Neural crest cell (in vitro differentiated cells): ENCODE data around the gene CNN1. TPM values are rescaled to one million over a fixed set of nuclear protein-coding genes. Genes with fewer than 3 reads are reported as not detected.

Source experiments
- DNase-seq: peaks from one replicate; pipeline ENCODE4 v3.0.0; 2021; ENCODE audit warnings: low read depth, mixed read lengths, low spot score
- H3K27ac Mint-ChIP-seq: one replicate; pipeline ENCODE4 v1.8.0; 2021; ENCODE audit warnings: mild to moderate bottlenecking, mixed read lengths; ENCODE audit not compliant: unreplicated experiment
- H3K27me3 Mint-ChIP-seq: 2 replicates; pipeline ENCODE4 v1.8.0; 2021; ENCODE audit warnings: low read depth, mild to moderate bottlenecking, mixed read lengths
- H3K36me3 Mint-ChIP-seq: 2 replicates; pipeline ENCODE4 v1.8.0; 2021; ENCODE audit warnings: low read depth, mild to moderate bottlenecking, mixed read lengths
- H3K4me1 Mint-ChIP-seq: 2 replicates; pipeline ENCODE4 v1.8.0; 2021; ENCODE audit warnings: mixed read lengths
- H3K4me3 Mint-ChIP-seq: one replicate; pipeline ENCODE4 v1.8.0; 2021; ENCODE audit warnings: mild to moderate bottlenecking, mixed read lengths
- H3K9me3 Mint-ChIP-seq: 2 replicates; pipeline ENCODE4 v1.8.0; 2021; ENCODE audit warnings: mixed read lengths
- CTCF ChIP-seq: fragments of 200-600 bp; sonication (generic); conservative IDR thresholded peaks from 2 replicates; pipeline ENCODE4 v1.5.0; 2021; ENCODE audit warnings: antibody characterized with exemption, mild to moderate bottlenecking
- long read RNA-seq: library from polyadenylated mRNA; unstranded; transcript quantifications from one replicate; pipeline ENCODE4 v2.0.0, GENCODE V29; 2020
- total RNA-seq: library from RNA; stranded (reverse); gene quantifications from 2 replicates; pipeline ENCODE4 v1.2.1, GENCODE V29; 2021

Gene CNN1
- 1.6 and 1.8 TPM in 2 replicates for total RNA-seq
- long read RNA-seq, result 0 reads

GRCh38 chr19:11538232-11539036 lies at the start of gene CNN1:
CNN1 (plus strand) TSS chr19:11538851; CDS start chr19:11538928, 77 bp downstream.
- peak within 1 kb of the TSS; percentile 31 for H3K4me3 Mint-ChIP-seq
- H3K9me3 Mint-ChIP-seq, result no peaks in the 10 kb centered on the region
- peak; percentile 36 for DNase-seq
- H3K36me3 Mint-ChIP-seq, result no peaks in the 10 kb centered on the region
- no peak for TF ChIP-seq CTCF
- peak within 1 kb of the TSS; percentile 78 for H3K27ac Mint-ChIP-seq
- H3K4me1 Mint-ChIP-seq, result peaks cover 22% of the 10 kb centered on the region
- peaks cover 10% of the 10 kb centered on the region for H3K27me3 Mint-ChIP-seq

GRCh38 chr19:11489378-11489777 lies 49.3 kb upstream of the CNN1 start:
- no peaks in the 10 kb centered on the region for H3K9me3 Mint-ChIP-seq
- no peak for TF ChIP-seq CTCF
- no peak overlapping the region for H3K4me3 Mint-ChIP-seq
- peaks cover 3% of the 10 kb centered on the region for H3K36me3 Mint-ChIP-seq
- DNase-seq, result no peak
- peaks cover 5% of the 10 kb centered on the region for H3K27me3 Mint-ChIP-seq
- H3K27ac Mint-ChIP-seq, result no peak overlapping the region
- no peaks in the 10 kb centered on the region for H3K4me1 Mint-ChIP-seq

GRCh38 chr19:11494634-11495285 lies 43.9 kb upstream of the CNN1 start:
- peaks cover 3% of the 10 kb centered on the region for H3K36me3 Mint-ChIP-seq
- H3K4me1 Mint-ChIP-seq, result no peaks in the 10 kb centered on the region
- no peak overlapping the region for H3K27ac Mint-ChIP-seq
- H3K27me3 Mint-ChIP-seq, result no peaks in the 10 kb centered on the region
- no peak for TF ChIP-seq CTCF
- H3K4me3 Mint-ChIP-seq, result no peak overlapping the region
- no peaks in the 10 kb centered on the region for H3K9me3 Mint-ChIP-seq
- no peak for DNase-seq

- Mint-ChIP-seq H3K36me3 (peaks cover 3% of the 10 kb centered on the region), H3K4me1 (no peaks in the 10 kb centered on the region), H3K27me3 (no peaks in the 10 kb centered on the region), H3K4me3 (no peak overlapping the region), H3K9me3 (no peaks in the 10 kb centered on the region), H3K27ac (no peak overlapping the region)
- no peak for DNase-seq
- TF ChIP-seq CTCF, result no peak
Measured at GRCh38 chr19:11495481-11495880, 43.2 kb upstream of the CNN1 start.

- Mint-ChIP-seq H3K4me1 (no peaks in the 10 kb centered on the region), H3K4me3 (no peak overlapping the region), H3K9me3 (no peaks in the 10 kb centered on the region), H3K36me3 (peaks cover 2% of the 10 kb centered on the region), H3K27ac (no peak overlapping the region), H3K27me3 (no peaks in the 10 kb centered on the region)
- DNase-seq, result no peak
- TF ChIP-seq CTCF, result no peak
Measured at GRCh38 chr19:11495885-11496284, 42.8 kb upstream of the CNN1 start.
